Measurements from ENCODE around the gene ZBTB46.

ZBTB46 gene

DNA sequence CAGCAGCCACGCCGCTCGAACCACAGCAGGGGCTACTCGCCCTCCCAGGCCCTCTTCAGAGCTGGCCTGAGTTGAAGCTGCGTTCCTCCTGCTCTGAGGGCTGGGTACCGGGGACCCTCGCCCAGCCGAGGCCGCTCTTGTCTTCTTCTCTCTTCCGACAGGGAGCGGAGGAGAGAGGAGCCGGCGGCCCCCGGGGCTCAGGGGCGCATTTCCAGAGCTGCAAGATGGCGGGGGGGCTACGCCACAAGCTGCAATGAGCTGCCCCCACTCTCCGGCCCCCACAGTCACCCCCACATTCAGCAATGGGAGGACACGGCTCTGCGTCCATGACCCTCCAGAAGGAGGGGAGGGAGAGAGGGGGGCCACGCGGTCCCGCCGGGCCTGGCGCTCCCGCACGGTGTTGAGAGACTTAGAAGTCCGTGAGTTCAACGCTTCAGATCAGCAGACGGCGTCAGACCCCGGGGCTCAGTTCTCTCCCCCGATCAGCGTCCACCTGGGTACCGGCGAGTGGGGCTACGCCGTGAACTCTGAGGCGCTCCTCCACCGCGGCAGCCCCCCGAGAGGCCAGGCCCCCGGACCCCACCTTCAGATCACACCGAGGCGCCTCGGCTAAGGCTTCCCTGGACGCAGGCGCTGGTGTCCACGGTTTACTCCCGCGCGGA is 59.9 kb downstream of the ZBTB46 start:
- in situ Hi-C loops (cut with HindIII; ENCODE audit: low sequenced_read_pairs), result no loop called here

DNA sequence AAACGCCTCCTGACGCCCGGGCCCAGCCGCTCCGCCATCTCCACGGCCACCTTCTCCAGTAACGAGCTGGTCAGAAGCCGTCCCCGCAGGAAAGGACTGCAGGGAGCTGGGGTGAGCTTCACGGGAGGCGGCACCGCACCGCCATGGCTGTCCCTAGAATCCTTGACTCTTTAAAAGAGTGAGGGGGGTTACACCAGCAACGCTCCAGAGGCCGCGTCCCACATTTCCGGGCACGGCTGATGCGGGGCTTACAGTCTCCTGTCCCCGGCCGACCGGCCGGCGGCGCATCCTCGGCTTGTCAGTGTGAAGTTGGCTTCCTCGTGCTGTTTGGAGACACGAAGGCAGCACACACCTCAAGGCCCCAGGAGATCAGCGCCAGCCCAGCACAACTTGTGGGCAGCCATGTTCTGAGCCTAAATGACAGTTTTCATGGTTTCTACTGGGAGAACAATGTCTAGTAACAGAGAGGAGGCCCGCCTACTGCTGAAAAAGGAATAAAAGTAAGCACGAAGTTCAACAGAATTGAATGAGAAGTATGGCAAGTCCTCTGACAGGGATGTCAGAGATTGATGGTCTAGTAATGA is 61.1 kb downstream of the ZBTB46 start:
- in situ Hi-C loops (cut with HindIII; ENCODE audit: low sequenced_read_pairs), result loop anchor here (10.0 kb wide), 1 partner anchor 175 kb away; no protein-coding TSS in a partner anchor

- in situ Hi-C loops (cut with HindIII; ENCODE audit: low sequenced_read_pairs), result loop anchor here (10.0 kb wide), 1 partner anchor 174 kb away; no protein-coding TSS in a partner anchor
Observed at GRCh38 chr20:63768591-63769515, 62.2 kb downstream of the ZBTB46 start.

GRCh38 chr20:63767886-63768285 is 63.2 kb downstream of the ZBTB46 start:
- in situ Hi-C loops (cut with HindIII; ENCODE audit: low sequenced_read_pairs), result loop anchor here (10.0 kb wide), 1 partner anchor 173 kb away; no protein-coding TSS in a partner anchor

- in situ Hi-C loops (cut with HindIII; ENCODE audit: low sequenced_read_pairs), result loop anchor here (10.0 kb wide), 1 partner anchor 173 kb away; no protein-coding TSS in a partner anchor
Observed at GRCh38 chr20:63767456-63767855, 63.6 kb downstream of the ZBTB46 start.

GRCh38 chr20:63766695-63767426 is 64.2 kb downstream of the ZBTB46 start:
- in situ Hi-C loops (cut with HindIII; ENCODE audit: low sequenced_read_pairs), result loop anchor here (10.0 kb wide), 1 partner anchor 172 kb away; no protein-coding TSS in a partner anchor

GRCh38 chr20:63765902-63766301 is 65.2 kb downstream of the ZBTB46 start:
- in situ Hi-C loops (cut with HindIII; ENCODE audit: low sequenced_read_pairs), result loop anchor here (10.0 kb wide), 1 partner anchor 171 kb away; no protein-coding TSS in a partner anchor

- in situ Hi-C loops (cut with HindIII; ENCODE audit: low sequenced_read_pairs), result loop anchor here (10.0 kb wide), 1 partner anchor 170 kb away; no protein-coding TSS in a partner anchor
Observed at GRCh38 chr20:63765082-63765873, 65.8 kb downstream of the ZBTB46 start.

GRCh38 chr20:63759377-63759901 is 71.6 kb downstream of the ZBTB46 start:
- in situ Hi-C loops (cut with HindIII; ENCODE audit: low sequenced_read_pairs), result no loop called here

GRCh38 chr20:63758152-63758551 is 72.9 kb downstream of the ZBTB46 start:
- in situ Hi-C loops (cut with HindIII; ENCODE audit: low sequenced_read_pairs), result no loop called here

- in situ Hi-C loops (cut with HindIII; ENCODE audit: low sequenced_read_pairs), result no loop called here
Observed at GRCh38 chr20:63756648-63756991, 74.4 kb downstream of the ZBTB46 start.

- in situ Hi-C loops (cut with HindIII; ENCODE audit: low sequenced_read_pairs), result no loop called here
Observed at GRCh38 chr20:63755933-63756647, 75.0 kb downstream of the ZBTB46 start.

GRCh38 chr20:63754008-63754407 is 77.1 kb downstream of the ZBTB46 start:
- in situ Hi-C loops (cut with HindIII; ENCODE audit: low sequenced_read_pairs), result no loop called here

DNA sequence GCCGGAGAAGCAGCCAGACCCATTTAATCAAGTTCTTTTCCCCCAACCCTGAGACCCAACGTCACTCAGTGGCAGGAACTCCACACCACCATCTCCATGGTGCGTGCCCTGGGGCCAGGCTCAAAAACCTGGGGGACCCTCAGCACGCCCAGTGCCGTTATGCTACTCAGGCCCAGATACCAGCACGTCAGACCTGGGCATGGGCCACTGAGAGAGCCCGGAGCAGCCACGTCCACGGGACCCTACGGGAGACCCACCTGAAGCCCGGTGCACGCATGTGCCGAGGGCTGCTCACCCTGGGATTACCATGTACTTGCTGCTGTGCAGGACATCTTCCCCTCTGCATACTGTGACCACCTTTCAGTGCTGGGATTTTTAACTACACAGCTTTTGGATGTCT is 77.7 kb downstream of the ZBTB46 start:
- in situ Hi-C loops (cut with HindIII; ENCODE audit: low sequenced_read_pairs), result no loop called here

DNA sequence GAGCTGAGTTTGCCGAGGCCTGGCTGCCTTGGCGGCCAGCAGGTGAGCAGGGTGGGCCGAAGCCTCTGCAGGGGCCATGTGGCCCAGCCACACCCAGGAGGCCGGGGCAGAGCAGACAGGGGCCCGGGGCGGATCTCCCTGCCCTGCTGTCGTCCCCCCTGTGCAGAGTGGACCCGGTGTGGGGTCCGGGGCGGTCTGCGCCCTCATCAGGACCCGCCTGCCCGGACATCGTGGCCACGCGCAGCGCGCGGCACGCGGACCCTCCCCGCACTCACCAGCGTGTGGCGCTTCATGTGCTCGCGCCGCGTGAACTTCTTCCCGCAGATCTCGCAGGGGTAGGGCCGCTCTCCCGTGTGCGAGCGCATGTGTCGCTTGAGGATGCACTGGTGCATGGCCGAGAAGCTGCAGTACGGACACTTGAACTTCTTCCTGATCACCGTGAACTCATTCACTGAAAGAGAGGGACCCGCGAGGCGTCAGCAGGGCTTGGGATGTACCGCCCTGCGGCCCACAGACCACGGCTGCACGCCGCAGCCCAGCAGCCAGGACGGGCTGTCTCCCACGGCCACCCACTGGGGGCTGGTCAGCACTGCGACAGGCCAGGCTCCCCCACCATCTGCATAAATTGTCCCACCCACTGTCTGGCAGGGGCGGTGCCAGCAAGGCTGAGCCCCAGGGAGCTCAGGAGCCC is 78.5 kb downstream of the ZBTB46 start:
- in situ Hi-C loops (cut with HindIII; ENCODE audit: low sequenced_read_pairs), result no loop called here

GRCh38 chr20:63751471-63752271 is 79.4 kb downstream of the ZBTB46 start:
- in situ Hi-C loops (cut with HindIII; ENCODE audit: low sequenced_read_pairs), result no loop called here

DNA sequence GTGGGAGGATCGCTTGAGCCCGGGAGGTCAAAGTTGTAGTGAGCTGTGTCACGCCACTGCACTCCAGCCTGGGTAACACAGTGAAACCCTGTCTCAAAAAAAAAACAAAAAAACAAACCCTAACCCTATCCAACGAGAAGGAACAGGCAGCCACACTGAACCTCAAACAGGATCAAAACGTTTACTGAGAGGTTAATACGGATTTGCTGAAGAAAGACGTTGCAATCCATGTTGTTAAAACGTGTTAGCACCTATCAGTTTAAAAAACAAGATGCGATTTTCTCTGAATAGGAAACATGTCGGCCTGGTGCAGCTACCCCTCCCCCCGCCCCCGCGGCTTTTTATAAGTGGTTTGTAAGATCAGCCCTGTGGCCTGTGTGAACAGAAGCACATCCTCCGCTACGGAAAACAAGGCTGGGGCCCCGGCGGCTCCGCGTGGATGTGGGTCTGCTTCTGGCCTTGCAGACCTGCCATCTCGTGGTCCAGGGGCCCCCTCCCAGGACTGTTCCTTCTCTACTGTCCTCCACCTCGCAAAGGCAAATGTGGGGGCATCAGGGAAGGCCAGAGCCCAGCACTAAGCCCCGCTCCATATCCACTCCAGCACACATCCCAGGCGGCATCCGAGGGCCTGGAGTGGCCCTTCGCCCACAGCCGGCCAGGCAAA is 80.1 kb downstream of the ZBTB46 start:
- in situ Hi-C loops (cut with HindIII; ENCODE audit: low sequenced_read_pairs), result no loop called here
